ENCODE results near the gene FSCN2. TPM values are rescaled to one million over a fixed set of nuclear protein-coding genes. Genes with fewer than 3 reads are reported as not detected.

FSCN2 gene
- polyA plus RNA-seq, 1 donor (not counting 4 experiments of a cell fraction or from before 2014, with no cell fraction given) = not detected

GRCh38 chr17:81491761-81492160 lies 36.4 kb upstream of the FSCN2 start:
- dilution Hi-C loops (cut with MboI; ENCODE audit: extremely low pct_ligation_motif_present, low sequenced_read_pairs) = no loop called here
- no peak overlapping the region for H3K4me3 ChIP-seq (ENCODE audit: control insufficient read depth in 2 of 3, extremely low read depth in 1 of 3, insufficient read depth in 2 of 3, low read depth in 1 of 3, low read length in 3 of 3)
- no peaks in the 10 kb centered on the region for H4K20me1 ChIP-seq (ENCODE audit: control insufficient read depth, extremely low read depth, insufficient read depth, low read length)
- H3K27me3 ChIP-seq (ENCODE audit: control insufficient read depth, extremely low read depth, insufficient read depth, low read length) = peaks cover 28% of the 10 kb centered on the region
- no peak overlapping the region for H3K27ac ChIP-seq (ENCODE audit: control insufficient read depth, insufficient read depth, low read length)
- no peaks in the 10 kb centered on the region for H3K79me2 ChIP-seq (ENCODE audit: control insufficient read depth, insufficient read depth, low read length)
- FAIRE-seq (no peak), DNase-seq (ENCODE audit: low read depth, low spot score) (no peak)
- H3K9me3 ChIP-seq (ENCODE audit: control insufficient read depth, low read depth, low read length) = no peaks in the 10 kb centered on the region
- H3K9me1 ChIP-seq (ENCODE audit: control insufficient read depth, extremely low read depth, insufficient read depth, low read length) = no peaks in the 10 kb centered on the region
- H2AFZ ChIP-seq (ENCODE audit: control insufficient read depth, low read length) = no peak overlapping the region
- H3K4me1 ChIP-seq (ENCODE audit: control insufficient read depth, extremely low read depth, insufficient read depth, low read length) = no peaks in the 10 kb centered on the region
- no peaks in the 10 kb centered on the region for H3K36me3 ChIP-seq (ENCODE audit: control insufficient read depth in 2 of 2, extremely low read depth in 1 of 2, insufficient read depth in 2 of 2, low read length in 2 of 2)
- no peak overlapping the region for H3K4me2 ChIP-seq (ENCODE audit: control insufficient read depth, extremely low read depth, insufficient read depth, low read depth, low read length)
- H3K9ac ChIP-seq (ENCODE audit: control insufficient read depth, extremely low read depth, insufficient read depth, low read length) = no peak overlapping the region
- TF ChIP-seq EZH2 (IDR thresholded peaks at IDR 0.05; ENCODE audit: low read length) (no peak), CTCF (optimal IDR thresholded peaks at IDR 0.05 in 1 of 3, IDR thresholded peaks at IDR 0.05 in 1 of 3, conservative IDR thresholded peaks at IDR 0.05 in 1 of 3; ENCODE audit: extremely low read depth in 1 of 3, insufficient read depth in 2 of 3, low read length in 3 of 3) (no peak)

GRCh38 chr17:81492202-81492601 lies 36.0 kb upstream of the FSCN2 start:
- Histone ChIP-seq H3K36me3 (ENCODE audit: control insufficient read depth in 2 of 2, extremely low read depth in 1 of 2, insufficient read depth in 2 of 2, low read length in 2 of 2) (no peaks in the 10 kb centered on the region), H3K9me1 (ENCODE audit: control insufficient read depth, extremely low read depth, insufficient read depth, low read length) (no peaks in the 10 kb centered on the region)
- FAIRE-seq = no peak

More at GRCh38 chr17:81492202-81492601, 36.0 kb upstream of the FSCN2 start:
- dilution Hi-C loops (cut with MboI; ENCODE audit: extremely low pct_ligation_motif_present, low sequenced_read_pairs) = no loop called here
- H3K9ac ChIP-seq (ENCODE audit: control insufficient read depth, extremely low read depth, insufficient read depth, low read length) = no peak overlapping the region
- no peaks in the 10 kb centered on the region for H3K79me2 ChIP-seq (ENCODE audit: control insufficient read depth, insufficient read depth, low read length)
- H3K4me1 ChIP-seq (ENCODE audit: control insufficient read depth, extremely low read depth, insufficient read depth, low read length) = no peaks in the 10 kb centered on the region
- H3K27ac ChIP-seq (ENCODE audit: control insufficient read depth, insufficient read depth, low read length) = no peak overlapping the region
- no peak overlapping the region for H3K4me3 ChIP-seq (ENCODE audit: control insufficient read depth in 2 of 3, extremely low read depth in 1 of 3, insufficient read depth in 2 of 3, low read depth in 1 of 3, low read length in 3 of 3)
- H3K9me3 ChIP-seq (ENCODE audit: control insufficient read depth, low read depth, low read length) = no peaks in the 10 kb centered on the region
- DNase-seq (ENCODE audit: low read depth, low spot score) = no peak
- H2AFZ ChIP-seq (ENCODE audit: control insufficient read depth, low read length) = no peak overlapping the region
- TF ChIP-seq EZH2 (IDR thresholded peaks at IDR 0.05; ENCODE audit: low read length) (no peak), CTCF (optimal IDR thresholded peaks at IDR 0.05 in 1 of 3, IDR thresholded peaks at IDR 0.05 in 1 of 3, conservative IDR thresholded peaks at IDR 0.05 in 1 of 3; ENCODE audit: extremely low read depth in 1 of 3, insufficient read depth in 2 of 3, low read length in 3 of 3) (no peak)
- H3K27me3 ChIP-seq (ENCODE audit: control insufficient read depth, extremely low read depth, insufficient read depth, low read length) = peaks cover 28% of the 10 kb centered on the region
- H4K20me1 ChIP-seq (ENCODE audit: control insufficient read depth, extremely low read depth, insufficient read depth, low read length) = no peaks in the 10 kb centered on the region
- H3K4me2 ChIP-seq (ENCODE audit: control insufficient read depth, extremely low read depth, insufficient read depth, low read depth, low read length) = no peak overlapping the region
